ENCODE measurements around the gene IFNB1. TPM values are rescaled to one million over a fixed set of nuclear protein-coding genes. Genes with fewer than 3 reads are reported as not detected.

The IFNB1 gene
- total RNA-seq, 1 experiment from 2014 or later = not detected

DNA sequence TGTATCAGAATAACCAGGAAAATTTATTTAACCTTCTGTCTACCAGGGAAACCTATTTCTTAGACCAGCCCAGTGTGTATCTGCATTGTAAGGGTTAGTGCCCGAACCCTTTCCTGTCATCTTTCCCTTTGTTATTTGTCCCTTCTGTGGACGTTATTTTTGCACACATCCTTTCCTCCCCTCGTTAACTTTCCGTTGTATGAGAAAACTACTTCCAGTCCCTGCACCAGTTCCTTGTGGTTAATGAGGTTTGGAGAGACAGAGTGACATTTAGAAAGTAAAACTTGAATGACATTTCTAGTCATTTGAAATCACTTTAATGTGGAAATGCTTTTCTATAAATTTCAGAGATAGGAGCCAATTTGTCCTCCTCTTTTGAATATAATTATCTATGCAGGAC, 4.3 kb upstream of the IFNB1 start:
- Histone ChIP-seq H3K9ac (ENCODE audit: low read length) (no peak overlapping the region), H3F3A (ENCODE audit: low read length, unreplicated experiment) (no peaks in the 10 kb centered on the region), H3K27me3 (ENCODE audit: low read length) (no peaks in the 10 kb centered on the region), H3K27ac (ENCODE audit: low read length) (no peak overlapping the region), H3K4me1 (ENCODE audit: insufficient read depth, low read length) (no peaks in the 10 kb centered on the region), H3K4me3 (ENCODE audit: low read length) (no peak overlapping the region), H2AFZ (ENCODE audit: low read length) (no peak overlapping the region), H3K9me2 (replicated peaks; ENCODE audit: low read length) (no peaks in the 10 kb centered on the region), H3K79me2 (ENCODE audit: low read length) (no peaks in the 10 kb centered on the region), H4K20me1 (ENCODE audit: low read length) (no peaks in the 10 kb centered on the region), H3K36me3 (ENCODE audit: low read depth, low read length) (no peaks in the 10 kb centered on the region), H3K9me3 (ENCODE audit: low read length) (no peaks in the 10 kb centered on the region), H3K4me2 (ENCODE audit: low read length) (no peak overlapping the region)
- ATAC-seq = no peak
- intact Hi-C loops (cut with micrococcal nuclease) = no loop called here
- POLR2A ChIA-PET (ENCODE audit: unreplicated experiment) = no interaction called here
- CTCF ChIA-PET = no interaction called here
- BruUV-seq (replicated peaks) = no TSS peak
- DNase-seq = no peak
- TF ChIP-seq EZH2phosphoT487 (IDR thresholded peaks at IDR 0.05; ENCODE audit: borderline replicate concordance, low read length) (no peak), EZH2 (IDR thresholded peaks at IDR 0.05; ENCODE audit: low read length, unreplicated experiment) (no peak)
- TF ChIP-seq, protein P1, sequence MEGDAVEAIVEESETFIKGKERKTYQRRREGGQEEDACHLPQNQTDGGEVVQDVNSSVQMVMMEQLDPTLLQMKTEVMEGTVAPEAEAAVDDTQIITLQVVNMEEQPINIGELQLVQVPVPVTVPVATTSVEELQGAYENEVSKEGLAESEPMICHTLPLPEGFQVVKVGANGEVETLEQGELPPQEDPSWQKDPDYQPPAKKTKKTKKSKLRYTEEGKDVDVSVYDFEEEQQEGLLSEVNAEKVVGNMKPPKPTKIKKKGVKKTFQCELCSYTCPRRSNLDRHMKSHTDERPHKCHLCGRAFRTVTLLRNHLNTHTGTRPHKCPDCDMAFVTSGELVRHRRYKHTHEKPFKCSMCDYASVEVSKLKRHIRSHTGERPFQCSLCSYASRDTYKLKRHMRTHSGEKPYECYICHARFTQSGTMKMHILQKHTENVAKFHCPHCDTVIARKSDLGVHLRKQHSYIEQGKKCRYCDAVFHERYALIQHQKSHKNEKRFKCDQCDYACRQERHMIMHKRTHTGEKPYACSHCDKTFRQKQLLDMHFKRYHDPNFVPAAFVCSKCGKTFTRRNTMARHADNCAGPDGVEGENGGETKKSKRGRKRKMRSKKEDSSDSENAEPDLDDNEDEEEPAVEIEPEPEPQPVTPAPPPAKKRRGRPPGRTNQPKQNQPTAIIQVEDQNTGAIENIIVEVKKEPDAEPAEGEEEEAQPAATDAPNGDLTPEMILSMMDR (conservative IDR thresholded peaks at IDR 0.05; ENCODE audit: low read depth, low read length) = no peak

DNA sequence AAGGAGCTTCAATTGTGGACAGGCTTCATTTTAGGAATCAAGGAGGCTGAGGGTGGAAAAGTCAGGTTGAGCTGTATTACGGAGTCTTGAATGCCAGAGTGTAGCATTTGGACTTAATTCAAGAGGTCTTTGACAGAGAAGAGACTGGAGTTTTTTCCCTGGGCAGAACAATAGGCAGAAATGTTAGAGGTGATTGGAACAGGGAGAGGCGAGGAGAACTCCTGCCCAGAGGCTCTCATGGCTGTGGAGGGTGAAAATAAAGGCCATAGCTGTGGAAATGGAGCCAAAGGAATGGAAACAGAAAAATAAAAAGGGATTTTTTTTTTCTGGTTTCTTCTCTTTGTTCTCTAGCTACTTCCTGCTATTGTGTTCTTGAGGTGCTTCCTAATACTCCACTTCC, 3.7 kb upstream of the IFNB1 start:
- Histone ChIP-seq H3K79me2 (ENCODE audit: low read length) (no peaks in the 10 kb centered on the region), H3K27ac (ENCODE audit: low read length) (no peak overlapping the region), H3K4me2 (ENCODE audit: low read length) (no peak overlapping the region), H3K9ac (ENCODE audit: low read length) (no peak overlapping the region), H3K27me3 (ENCODE audit: low read length) (no peaks in the 10 kb centered on the region), H3K9me2 (replicated peaks; ENCODE audit: low read length) (no peaks in the 10 kb centered on the region), H4K20me1 (ENCODE audit: low read length) (no peaks in the 10 kb centered on the region), H3K4me3 (ENCODE audit: low read length) (no peak overlapping the region), H2AFZ (ENCODE audit: low read length) (no peak overlapping the region), H3K36me3 (ENCODE audit: low read depth, low read length) (no peaks in the 10 kb centered on the region), H3K9me3 (ENCODE audit: low read length) (no peaks in the 10 kb centered on the region), H3F3A (ENCODE audit: low read length, unreplicated experiment) (no peaks in the 10 kb centered on the region), H3K4me1 (ENCODE audit: insufficient read depth, low read length) (no peaks in the 10 kb centered on the region)
- POLR2A ChIA-PET (ENCODE audit: unreplicated experiment) = no interaction called here
- ATAC-seq (no peak), DNase-seq (no peak)
- CTCF ChIA-PET = no interaction called here
- TF ChIP-seq EZH2 (IDR thresholded peaks at IDR 0.05; ENCODE audit: low read length, unreplicated experiment) = no peak
- TF ChIP-seq, protein P1 (conservative IDR thresholded peaks at IDR 0.05; ENCODE audit: low read depth, low read length) = no peak
- TF ChIP-seq EZH2phosphoT487 (IDR thresholded peaks at IDR 0.05; ENCODE audit: borderline replicate concordance, low read length) = no peak
- no TSS peak for BruUV-seq (replicated peaks)
- intact Hi-C loops (cut with micrococcal nuclease) = no loop called here

DNA sequence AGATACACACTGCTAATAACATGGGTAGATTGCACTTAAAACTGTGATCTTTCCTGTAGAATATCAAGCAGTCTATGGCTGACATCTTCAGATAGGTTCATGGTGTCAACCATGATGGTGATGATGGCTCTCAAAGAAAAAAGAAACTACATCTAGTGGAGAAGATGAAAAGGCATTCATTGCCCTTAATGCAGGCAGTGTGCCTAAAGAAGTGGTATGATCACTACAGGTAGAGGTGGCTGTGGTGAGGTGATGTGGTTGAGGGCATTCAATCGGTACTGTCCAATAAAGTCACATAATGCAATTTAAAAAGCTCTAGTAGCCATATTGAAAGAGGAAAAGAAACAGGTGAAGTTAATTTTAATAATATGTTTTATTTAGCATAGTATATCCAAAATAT, 3.1 kb upstream of the IFNB1 start:
- no peak for TF ChIP-seq EZH2phosphoT487 (IDR thresholded peaks at IDR 0.05; ENCODE audit: borderline replicate concordance, low read length)
- TF ChIP-seq, protein P1 (conservative IDR thresholded peaks at IDR 0.05; ENCODE audit: low read depth, low read length) = no peak
- TF ChIP-seq EZH2 (IDR thresholded peaks at IDR 0.05; ENCODE audit: low read length, unreplicated experiment) = no peak
- Histone ChIP-seq H3K9me2 (replicated peaks; ENCODE audit: low read length) (no peaks in the 10 kb centered on the region), H3F3A (ENCODE audit: low read length, unreplicated experiment) (no peaks in the 10 kb centered on the region), H3K4me2 (ENCODE audit: low read length) (no peak overlapping the region), H4K20me1 (ENCODE audit: low read length) (no peaks in the 10 kb centered on the region), H3K9ac (ENCODE audit: low read length) (no peak overlapping the region), H3K36me3 (ENCODE audit: low read depth, low read length) (no peaks in the 10 kb centered on the region), H3K4me3 (ENCODE audit: low read length) (no peak overlapping the region), H3K4me1 (ENCODE audit: insufficient read depth, low read length) (no peaks in the 10 kb centered on the region), H3K27ac (ENCODE audit: low read length) (no peak overlapping the region), H3K79me2 (ENCODE audit: low read length) (no peaks in the 10 kb centered on the region), H3K9me3 (ENCODE audit: low read length) (no peaks in the 10 kb centered on the region), H2AFZ (ENCODE audit: low read length) (no peak overlapping the region), H3K27me3 (ENCODE audit: low read length) (no peaks in the 10 kb centered on the region)
- no peak for ATAC-seq
- no TSS peak for BruUV-seq (replicated peaks)
- ChIA-PET POLR2A (ENCODE audit: unreplicated experiment) (no interaction called here), CTCF (no interaction called here)
- DNase-seq = no peak
- intact Hi-C loops (cut with micrococcal nuclease) = no loop called here

All from PC-3 (cell line).